ENCODE data around the gene PBX4. TPM values are rescaled to one million over a fixed set of nuclear protein-coding genes. Genes with fewer than 3 reads are reported as not detected.

The PBX4 gene
- total RNA-seq, 4 donors from 2014 or later, result 22.5 to 62.4 (median 38.4) TPM

DNA sequence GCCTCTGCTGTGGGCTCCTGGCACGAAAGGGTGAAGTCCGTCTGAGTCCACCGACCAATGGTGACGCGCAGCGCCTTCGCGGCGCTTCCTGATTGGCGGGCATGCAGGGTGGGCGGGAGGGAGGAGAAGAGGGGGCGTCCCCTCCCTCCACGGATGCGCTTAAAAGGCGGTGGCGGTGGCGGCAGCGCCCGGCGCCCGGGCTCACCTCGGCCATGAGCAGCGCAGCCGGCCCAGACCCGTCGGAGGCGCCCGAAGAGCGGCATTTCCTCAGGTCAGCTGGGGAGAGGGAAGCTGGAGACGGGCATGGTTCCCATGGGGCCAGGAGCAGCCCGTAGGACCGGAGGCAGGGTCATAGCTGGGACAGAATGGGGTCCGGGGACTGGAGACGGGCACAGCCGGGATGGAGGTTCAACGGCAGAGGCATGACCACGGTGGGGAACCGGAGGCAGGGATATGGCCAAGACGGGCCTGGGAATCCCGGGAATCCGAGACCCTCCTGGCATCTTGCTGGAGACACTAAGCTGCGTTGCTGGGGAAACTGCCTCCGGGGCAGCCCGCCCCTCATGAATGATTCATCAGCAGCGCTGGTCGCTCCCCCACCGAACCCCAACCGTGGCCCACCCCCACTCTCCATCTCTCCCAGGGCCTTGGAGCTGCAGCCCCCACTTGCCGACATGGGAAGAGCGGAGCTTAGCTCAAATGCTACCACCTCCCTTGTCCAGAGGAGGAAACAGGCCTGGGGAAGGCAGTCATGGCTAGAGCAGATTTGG lies 89.6 kb downstream of the PBX4 start, which contains the start of gene YJEFN3:
TSS of gene YJEFN3 (plus strand) at position 191 of the 770 bp plus-strand sequence. CDS start at position 213, 22 bp downstream.
- H3K4me3 ChIP-seq (replicated peaks in 1 of 3), result no peak within 1 kb of the TSS
- peaks cover 20 to 31% of the 10 kb centered on the region in 2 donors for H3K4me1 ChIP-seq
- H3K36me3 ChIP-seq, result peaks cover 7% of the 10 kb centered on the region in 2 donors
- H3K27me3 ChIP-seq, result no peaks in the 10 kb centered on the region
- no peak within 1 kb of the TSS for H3K27ac ChIP-seq
- no peaks in the 10 kb centered on the region for H3K9me3 ChIP-seq
- DNase-seq, result no peak
- TF ChIP-seq POLR2A (IDR thresholded peaks at IDR 0.05), result no peak
- TF ChIP-seq, protein P1, sequence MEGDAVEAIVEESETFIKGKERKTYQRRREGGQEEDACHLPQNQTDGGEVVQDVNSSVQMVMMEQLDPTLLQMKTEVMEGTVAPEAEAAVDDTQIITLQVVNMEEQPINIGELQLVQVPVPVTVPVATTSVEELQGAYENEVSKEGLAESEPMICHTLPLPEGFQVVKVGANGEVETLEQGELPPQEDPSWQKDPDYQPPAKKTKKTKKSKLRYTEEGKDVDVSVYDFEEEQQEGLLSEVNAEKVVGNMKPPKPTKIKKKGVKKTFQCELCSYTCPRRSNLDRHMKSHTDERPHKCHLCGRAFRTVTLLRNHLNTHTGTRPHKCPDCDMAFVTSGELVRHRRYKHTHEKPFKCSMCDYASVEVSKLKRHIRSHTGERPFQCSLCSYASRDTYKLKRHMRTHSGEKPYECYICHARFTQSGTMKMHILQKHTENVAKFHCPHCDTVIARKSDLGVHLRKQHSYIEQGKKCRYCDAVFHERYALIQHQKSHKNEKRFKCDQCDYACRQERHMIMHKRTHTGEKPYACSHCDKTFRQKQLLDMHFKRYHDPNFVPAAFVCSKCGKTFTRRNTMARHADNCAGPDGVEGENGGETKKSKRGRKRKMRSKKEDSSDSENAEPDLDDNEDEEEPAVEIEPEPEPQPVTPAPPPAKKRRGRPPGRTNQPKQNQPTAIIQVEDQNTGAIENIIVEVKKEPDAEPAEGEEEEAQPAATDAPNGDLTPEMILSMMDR (IDR thresholded peaks at IDR 0.05), result no peak
- intact Hi-C loops (cut with DNase I), result no loop called here
- 73 to 78% methylated on average over 46 to 50 of the region's 50 CpGs for WGBS, 2 donors

GRCh38 chr19:19527674-19528625 lies 90.5 kb downstream of the PBX4 start:
- H3K27ac ChIP-seq, result no peak overlapping the region
- TF ChIP-seq POLR2A (IDR thresholded peaks at IDR 0.05), result no peak
- TF ChIP-seq, protein P1 (IDR thresholded peaks at IDR 0.05), result no peak
- intact Hi-C loops (cut with DNase I), result no loop called here
- peaks cover 20 to 31% of the 10 kb centered on the region in 2 donors for H3K4me1 ChIP-seq
- peaks cover 7% of the 10 kb centered on the region in 2 donors for H3K36me3 ChIP-seq
- H3K4me3 ChIP-seq (replicated peaks in 1 of 3), result no peak overlapping the region
- no peaks in the 10 kb centered on the region for H3K9me3 ChIP-seq
- 94 to 96% methylated on average over 14 to 25 of the region's 27 CpGs for WGBS, 2 donors
- no peaks in the 10 kb centered on the region for H3K27me3 ChIP-seq
- no peak for DNase-seq

DNA sequence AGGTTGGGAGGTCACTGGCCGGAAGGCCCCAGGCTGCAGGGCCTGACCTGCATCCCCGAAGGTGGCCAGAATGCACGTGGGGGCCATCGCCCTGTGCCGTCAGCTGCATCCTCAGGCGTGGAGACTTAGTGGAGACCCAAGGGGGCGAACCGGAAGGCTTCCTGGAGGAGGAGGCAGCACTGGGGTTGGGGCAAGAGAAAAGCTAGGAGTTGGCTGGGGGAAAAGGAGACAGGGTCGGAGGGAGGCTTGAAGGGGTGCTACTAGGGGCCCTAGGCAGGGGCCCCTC lies 91.2 kb downstream of the PBX4 start:
- no peak for DNase-seq
- peaks cover 7% of the 10 kb centered on the region in 2 donors for H3K36me3 ChIP-seq
- H3K27ac ChIP-seq, result peak overlapping the region; percentile 63 to 83 (median 75)
- TF ChIP-seq POLR2A (IDR thresholded peaks at IDR 0.05), result no peak
- TF ChIP-seq, protein P1 (IDR thresholded peaks at IDR 0.05), result no peak
- H3K4me3 ChIP-seq (replicated peaks in 1 of 3), result no peak overlapping the region
- WGBS, 2 donors, result 95 to 96% methylated on average over 3 to 9 of the region's 9 CpGs
- intact Hi-C loops (cut with DNase I), result no loop called here
- peaks cover 20 to 28% of the 10 kb centered on the region in 2 donors for H3K4me1 ChIP-seq
- H3K9me3 ChIP-seq, result no peaks in the 10 kb centered on the region
- no peaks in the 10 kb centered on the region for H3K27me3 ChIP-seq

GRCh38 chr19:19526581-19527370 lies 91.7 kb downstream of the PBX4 start:
- 47 to 66% methylated on average over 18 to 28 of the region's 28 CpGs for WGBS, 2 donors
- Histone ChIP-seq H3K9me3 (no peaks in the 10 kb centered on the region), H3K4me1 (peaks cover 20 to 23% of the 10 kb centered on the region in 2 donors), H3K36me3 (peaks cover 7% of the 10 kb centered on the region in 2 donors), H3K4me3 (replicated peaks in 1 of 3) (no peak overlapping the region), H3K27me3 (no peaks in the 10 kb centered on the region), H3K27ac (peak overlapping the region; percentile 63 to 83 (median 75))
- no peak for TF ChIP-seq POLR2A (IDR thresholded peaks at IDR 0.05)
- peak; percentile 56 to 69 for DNase-seq
- intact Hi-C loops (cut with DNase I), result no loop called here
